Lung (tissue), 12 donors: ENCODE results near the gene LRRTM4. TPM values are rescaled to one million over a fixed set of nuclear protein-coding genes. Genes with fewer than 3 reads are reported as not detected.

Source experiments
- ATAC-seq: fragments of 200-7000 bp; cut with Tn5 transposase; one replicate; pipeline ENCODE4 v1.9.1; 2020; ENCODE audit warnings: moderate number of reproducible peaks; ENCODE audit not compliant: insufficient read depth, low FRiP score
- DNase-seq, 3 donors: peaks; one replicate each; pipeline ENCODE4 v3.0.0-alpha.2; 2013 to 2017
- H3K27ac ChIP-seq, 2 donors: one replicate each; pipeline ENCODE4 v1.5.1; 2013; ENCODE audit warnings: mild to moderate bottlenecking in 2 of 2, moderate library complexity in 2 of 2, control low read depth in 1 of 2, inconsistent platforms in 1 of 2, low read depth in 1 of 2, low read length in 1 of 2
- H3K27me3 ChIP-seq, 3 donors: one replicate each; pipeline ENCODE4 v1.5.1; 2013; ENCODE audit warnings: low read length in 2 of 3; ENCODE audit not compliant: control insufficient read depth in 3 of 3, insufficient read depth in 3 of 3
- H3K36me3 ChIP-seq, 4 donors: one replicate each; pipeline ENCODE4 v1.5.1; 2013; ENCODE audit warnings: low read length in 4 of 4, mild to moderate bottlenecking in 1 of 4, moderate library complexity in 1 of 4; ENCODE audit not compliant: control insufficient read depth in 4 of 4, insufficient read depth in 4 of 4
- H3K4me1 ChIP-seq, 5 donors: one replicate each; pipeline ENCODE4 v1.5.1; 2013; ENCODE audit warnings: low read length in 5 of 5, mild to moderate bottlenecking in 2 of 5, moderate library complexity in 1 of 5; ENCODE audit not compliant: control insufficient read depth in 5 of 5, insufficient read depth in 5 of 5
- H3K4me3 ChIP-seq: one replicate; pipeline ENCODE4 v1.5.1; 2013; ENCODE audit warnings: mild to moderate bottlenecking, control low read depth, moderate library complexity
- H3K9ac ChIP-seq, 2 donors: one replicate each; pipeline ENCODE4 v1.5.1; 2013; ENCODE audit warnings: low read length in 2 of 2, control low read depth in 1 of 2; ENCODE audit not compliant: insufficient read depth in 1 of 2
- H3K9me3 ChIP-seq, 4 donors: one replicate each; pipeline ENCODE4 v1.5.1; 2013; ENCODE audit warnings: low read length in 3 of 4, mild to moderate bottlenecking in 1 of 4, moderate library complexity in 1 of 4; ENCODE audit not compliant: control insufficient read depth in 4 of 4, insufficient read depth in 3 of 4
- CTCF ChIP-seq: IDR thresholded peaks from 2 replicates; pipeline ENCODE4 v1.5.1; 2012; ENCODE audit warnings: mild to moderate bottlenecking; ENCODE audit errors: control extremely low read depth, extremely low read depth
- WGBS, 2 donors: extraction: QIAGEN DNeasy Blood & Tissue Kit; methylation state at CpG; one replicate each; pipeline ENCODE4 v1.1.7; 2013; 5-methylcytosine and 5-hydroxymethylcytosine counted together
- polyA plus RNA-seq, 2 donors: library from polyadenylated mRNA; stranded (reverse); fragments of 200-250 nt; gene quantifications; one replicate each; pipeline ENCODE4 v1.2.1, GENCODE V29; 2013
- total RNA-seq, 2 donors: library from RNA; depleted of rRNA in 1 of 2; stranded (reverse); fragments of >200 nt in 1 of 2; gene quantifications; one replicate each; pipeline ENCODE4 v1.2.1, GENCODE V29; 2014 to 2021
- donor health status: control.
- donor health status: control.
- donor health status: Bipolar disorder and iron deficiency.
- donor health status: healthy.
- donor health status: DM: yes; HTN: yes; CAD: no.

The LRRTM4 gene
- total and polyA plus RNA-seq, 4 donors = 0.08 to 9.2 (median 1.2) TPM; not detected in 1

DNA sequence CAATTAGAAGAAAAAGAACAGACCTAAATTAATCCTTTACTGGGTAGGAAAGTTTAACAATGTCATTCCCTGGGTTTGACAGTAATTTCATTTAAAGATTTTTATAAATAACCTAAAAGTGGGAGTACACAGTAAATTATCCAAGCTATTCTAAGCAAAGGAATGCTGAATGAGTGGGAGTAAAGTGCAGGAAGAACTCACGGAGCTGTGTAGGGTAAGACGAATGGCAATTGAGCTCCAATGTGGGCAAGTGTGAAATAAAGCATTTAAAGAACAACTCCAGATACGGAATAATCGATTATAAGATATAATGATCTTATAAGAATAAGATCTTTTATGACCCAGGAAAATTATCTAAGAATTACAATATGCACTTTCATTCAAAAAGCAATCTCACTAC, 93.2 kb downstream of the LRRTM4 start:
- Histone ChIP-seq H3K4me3 (no peak overlapping the region), H3K4me1 (no peaks in the 10 kb centered on the region), H3K27ac (no peak overlapping the region), H3K9ac (no peak overlapping the region), H3K27me3 (no peaks in the 10 kb centered on the region), H3K36me3 (no peaks in the 10 kb centered on the region), H3K9me3 (no peaks in the 10 kb centered on the region)
- ATAC-seq (no peak), DNase-seq (no peak)
- WGBS, 2 donors = 79 to 86% methylated on average over 4 of the region's 4 CpGs
- TF ChIP-seq CTCF = no peak

GRCh38 chr2:77421971-77422370, 100.2 kb downstream of the LRRTM4 start:
- H3K9me3 ChIP-seq = no peaks in the 10 kb centered on the region
- TF ChIP-seq CTCF = no peak
- no peak overlapping the region for H3K27ac ChIP-seq
- WGBS, 2 donors = 95 to 98% methylated on average over 4 of the region's 4 CpGs
- H3K27me3 ChIP-seq = no peaks in the 10 kb centered on the region
- DNase-seq (no peak), ATAC-seq (no peak)
- no peak overlapping the region for H3K4me3 ChIP-seq
- no peaks in the 10 kb centered on the region for H3K4me1 ChIP-seq
- H3K9ac ChIP-seq = no peak overlapping the region
- no peaks in the 10 kb centered on the region for H3K36me3 ChIP-seq

GRCh38 chr2:77418537-77418936, 103.6 kb downstream of the LRRTM4 start:
- H3K27ac ChIP-seq = no peak overlapping the region
- DNase-seq = no peak
- 53 to 74% methylated on average over 1 of the region's 1 CpG for WGBS, 2 donors

More at GRCh38 chr2:77418537-77418936, 103.6 kb downstream of the LRRTM4 start:
- Histone ChIP-seq H3K27me3 (no peaks in the 10 kb centered on the region), H3K9ac (no peak overlapping the region), H3K4me3 (no peak overlapping the region), H3K4me1 (no peaks in the 10 kb centered on the region), H3K36me3 (no peaks in the 10 kb centered on the region), H3K9me3 (no peaks in the 10 kb centered on the region)
- ATAC-seq = no peak
- TF ChIP-seq CTCF = no peak
